Stimulated activated CD8-positive, alpha-beta memory T cell treated with anti-CD3 and anti-CD28 coated beads, Interleukin-15, amount 100 ng/mL, for 48 hours (primary cell): ENCODE measurements around the gene ARHGAP9.
A peak's percentile ranks its signal among the peaks of the same experiment; 100 is the strongest.
"Not testable (repeated sequence)": the region's sequence is repeated elsewhere in the genome, so short reads cannot be mapped to it uniquely, and the experiment has no call there.

Source experiments
- DNase-seq, 2 donors: peaks; one replicate each; pipeline ENCODE4 v3.0.0-alpha.2; 2020; ENCODE audit warnings: low read depth in 2 of 2

ARHGAP9 gene

DNA sequence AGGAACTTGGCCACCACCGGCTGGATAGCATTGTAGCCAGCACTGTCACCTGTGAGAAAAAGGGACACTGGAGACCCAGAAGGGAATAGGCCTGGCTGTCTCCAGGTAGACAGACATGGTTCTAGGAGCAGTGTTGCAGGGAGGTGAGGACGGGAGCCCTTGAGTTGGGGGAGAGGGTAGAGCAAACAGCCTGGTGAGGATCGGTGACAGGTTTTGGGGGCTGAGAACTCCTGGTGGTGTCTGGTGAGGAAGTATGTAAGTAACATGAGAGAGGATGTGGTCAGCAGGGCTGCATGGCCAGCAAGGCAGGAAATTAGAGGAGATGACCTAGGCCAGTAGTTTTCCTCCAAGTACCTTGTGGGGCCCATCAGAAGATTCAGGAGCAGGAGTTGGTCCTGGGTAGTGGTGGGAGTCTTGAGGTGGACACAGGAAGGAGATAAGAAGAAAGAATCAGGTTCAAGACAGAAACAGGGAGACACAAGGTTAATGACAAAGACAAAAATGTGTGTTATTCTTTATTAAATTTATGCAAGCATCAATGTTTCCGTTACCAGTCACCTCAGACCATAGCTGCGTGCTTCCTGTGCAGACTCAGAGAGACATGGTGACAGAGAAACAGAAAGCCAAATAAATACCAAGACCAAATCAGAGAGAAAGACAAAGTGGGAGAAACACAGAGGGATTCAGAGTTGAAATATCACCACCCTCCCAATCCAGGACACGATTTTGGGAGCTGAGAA is at the start of gene ARHGAP9:
Gene ARHGAP9 (minus strand): TSS at position 491 of the 740 bp plus-strand sequence. CDS start 460 bp downstream, at position 31.
- DNase-seq = no peak

DNA sequence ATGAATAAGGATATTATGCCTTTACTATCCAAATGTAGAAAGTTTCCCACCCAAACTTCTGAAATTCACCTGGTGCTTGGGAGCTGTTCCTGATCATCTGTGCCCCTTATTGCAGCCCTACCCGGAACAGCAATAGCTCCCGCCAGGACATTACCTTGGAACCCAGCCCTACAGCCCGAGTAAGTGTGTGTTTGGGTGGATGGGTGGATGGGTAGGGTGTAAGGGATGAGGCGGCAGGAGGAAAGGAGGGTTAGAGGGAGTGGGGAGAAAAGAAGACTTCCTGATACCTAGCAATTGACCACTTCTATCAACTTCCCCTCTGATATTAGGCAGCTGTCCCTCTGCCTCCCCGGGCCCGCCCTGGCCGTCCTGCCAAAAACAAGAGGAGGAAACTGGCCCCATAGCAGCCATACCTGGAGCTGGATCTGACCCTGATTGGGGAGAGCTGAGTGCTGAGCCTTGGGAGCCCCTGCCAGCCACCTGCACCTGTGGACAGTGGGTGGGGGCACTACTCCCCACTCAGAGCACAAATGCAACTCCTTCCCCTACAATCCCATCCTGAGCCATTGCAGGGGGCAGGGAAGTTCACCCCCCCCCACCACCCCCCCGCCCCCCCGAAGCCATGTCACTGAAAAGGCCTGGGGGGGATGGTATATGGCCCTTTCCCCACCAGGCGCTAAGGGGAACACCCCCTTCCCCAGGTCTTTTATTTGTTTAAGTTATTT is 49.3 kb upstream of the ARHGAP9 start:
- no peak for DNase-seq

DNA sequence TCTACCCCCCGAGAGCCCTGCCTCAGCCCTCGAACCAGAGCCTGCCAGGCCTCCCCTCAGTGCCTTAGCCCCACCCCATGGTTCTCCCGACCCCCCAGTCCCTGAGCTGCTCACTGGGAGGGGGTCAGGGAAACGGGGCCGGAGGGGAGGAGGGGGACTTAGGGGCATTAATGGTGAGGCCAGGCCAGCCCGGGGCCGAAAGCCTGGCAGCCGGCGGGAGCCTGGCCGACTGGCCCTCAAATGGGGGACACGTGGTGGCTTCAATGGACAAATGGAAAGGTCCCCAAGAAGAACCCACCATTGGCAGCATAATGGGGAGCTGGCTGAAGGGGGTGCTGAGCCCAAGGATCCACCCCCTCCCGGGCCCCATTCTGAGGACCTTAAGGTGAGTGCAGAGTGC is 48.5 kb upstream of the ARHGAP9 start:
- no peak for DNase-seq

DNA sequence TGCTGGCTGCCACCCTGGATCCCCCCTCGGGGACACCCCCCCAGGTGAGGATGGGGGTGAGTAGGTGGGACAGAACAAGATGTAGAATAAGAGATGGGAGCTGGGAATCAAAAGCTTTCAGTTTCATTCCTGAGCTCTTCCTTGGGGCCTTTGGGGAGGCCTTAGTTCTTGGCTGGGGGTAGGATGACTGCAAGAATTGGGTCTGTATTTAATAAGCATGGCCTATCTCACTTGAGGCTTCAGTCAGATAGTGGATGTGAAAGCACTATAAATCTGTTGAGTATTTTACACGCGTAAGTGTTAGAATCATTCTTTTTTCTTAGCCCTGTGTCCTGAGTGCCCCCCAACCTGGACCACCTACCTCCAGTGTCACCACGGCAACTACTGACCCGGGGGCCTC is 47.5 kb upstream of the ARHGAP9 start:
- DNase-seq = no peak

DNA sequence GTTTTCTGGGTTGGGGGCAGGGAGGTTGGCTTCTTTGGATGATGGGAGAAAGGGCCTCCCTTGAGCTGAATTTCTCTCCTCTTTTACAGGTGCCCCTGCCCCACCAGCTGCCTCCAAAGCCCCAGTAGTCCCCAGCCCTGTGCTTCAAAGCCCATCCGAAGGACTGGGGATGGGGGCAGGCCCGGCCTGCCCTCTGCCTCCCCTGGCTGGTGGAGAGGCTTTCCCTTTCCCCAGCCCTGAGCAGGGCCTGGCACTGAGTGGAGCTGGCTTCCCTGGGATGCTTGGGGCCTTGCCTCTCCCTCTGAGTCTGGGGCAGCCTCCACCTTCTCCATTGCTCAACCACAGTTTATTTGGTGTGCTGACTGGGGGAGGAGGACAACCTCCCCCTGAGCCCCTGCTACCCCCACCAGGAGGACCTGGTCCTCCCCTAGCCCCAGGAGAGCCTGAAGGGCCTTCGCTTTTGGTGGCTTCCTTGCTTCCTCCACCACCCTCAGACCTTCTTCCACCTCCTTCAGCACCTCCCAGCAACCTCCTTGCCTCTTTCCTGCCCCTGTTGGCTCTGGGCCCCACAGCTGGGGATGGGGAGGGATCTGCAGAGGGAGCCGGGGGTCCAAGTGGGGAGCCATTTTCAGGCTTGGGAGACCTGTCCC is 46.9 kb upstream of the ARHGAP9 start:
- no peak for DNase-seq

DNA sequence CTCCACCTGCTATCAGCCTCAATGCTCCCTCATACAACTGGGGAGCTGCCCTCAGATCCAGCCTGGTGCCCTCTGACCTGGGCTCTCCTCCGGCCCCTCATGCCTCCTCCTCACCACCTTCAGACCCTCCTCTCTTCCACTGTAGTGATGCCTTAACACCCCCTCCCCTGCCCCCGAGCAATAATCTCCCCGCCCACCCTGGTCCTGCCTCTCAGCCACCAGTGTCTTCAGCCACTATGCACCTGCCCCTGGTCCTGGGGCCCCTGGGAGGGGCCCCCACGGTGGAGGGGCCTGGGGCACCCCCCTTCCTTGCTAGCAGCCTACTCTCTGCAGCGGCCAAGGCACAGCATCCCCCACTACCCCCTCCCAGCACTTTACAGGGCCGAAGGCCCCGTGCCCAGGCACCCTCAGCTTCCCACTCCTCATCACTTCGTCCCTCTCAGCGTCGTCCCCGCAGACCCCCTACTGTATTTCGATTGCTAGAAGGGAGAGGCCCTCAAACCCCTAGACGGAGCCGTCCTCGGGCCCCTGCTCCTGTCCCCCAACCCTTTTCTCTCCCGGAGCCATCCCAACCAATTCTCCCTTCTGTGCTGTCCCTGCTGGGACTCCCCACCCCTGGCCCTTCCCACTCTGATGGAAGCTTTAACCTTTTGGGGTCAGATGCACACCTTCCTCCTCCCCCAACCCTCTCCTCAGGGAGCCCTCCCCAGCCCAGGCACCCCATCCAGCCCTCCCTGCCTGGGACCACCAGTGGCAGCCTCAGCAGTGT is 46.1 kb upstream of the ARHGAP9 start:
- no peak for DNase-seq

DNA sequence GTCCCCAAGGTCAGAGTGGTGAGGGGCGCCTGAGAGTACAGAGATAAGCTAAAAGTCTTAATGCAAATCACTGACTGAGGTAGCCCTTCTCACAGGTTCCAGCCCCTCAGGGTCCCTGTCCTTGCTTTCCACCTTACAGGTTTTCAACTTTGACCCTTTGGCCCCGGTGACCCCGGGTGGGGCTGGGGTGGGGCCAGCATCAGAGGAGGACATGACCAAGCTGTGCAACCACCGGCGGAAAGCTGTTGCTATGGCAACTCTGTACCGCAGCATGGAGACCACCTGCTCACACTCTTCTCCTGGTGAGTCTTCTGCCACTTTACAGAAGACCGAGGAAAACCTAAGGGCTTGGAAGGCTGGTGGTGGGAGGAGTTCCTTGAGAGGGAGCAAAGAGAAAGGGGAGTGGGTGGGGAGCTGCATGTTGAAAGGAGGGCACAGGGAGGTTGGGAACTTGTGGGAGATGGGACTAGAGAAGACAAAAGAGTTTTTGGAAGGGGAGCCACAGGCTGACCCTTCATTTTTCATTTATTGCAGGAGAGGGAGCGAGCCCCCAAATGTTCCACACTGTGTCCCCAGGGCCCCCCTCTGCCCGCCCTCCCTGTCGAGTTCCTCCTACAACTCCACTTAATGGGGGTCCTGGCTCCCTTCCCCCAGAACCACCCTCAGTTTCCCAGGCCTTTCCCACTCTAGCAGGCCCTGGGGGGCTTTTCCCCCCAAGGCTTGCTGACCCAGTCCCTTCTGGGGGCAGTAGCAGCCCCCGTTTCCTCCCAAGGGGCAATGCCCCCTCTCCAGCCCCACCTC is 45.3 kb upstream of the ARHGAP9 start:
- no peak for DNase-seq

DNA sequence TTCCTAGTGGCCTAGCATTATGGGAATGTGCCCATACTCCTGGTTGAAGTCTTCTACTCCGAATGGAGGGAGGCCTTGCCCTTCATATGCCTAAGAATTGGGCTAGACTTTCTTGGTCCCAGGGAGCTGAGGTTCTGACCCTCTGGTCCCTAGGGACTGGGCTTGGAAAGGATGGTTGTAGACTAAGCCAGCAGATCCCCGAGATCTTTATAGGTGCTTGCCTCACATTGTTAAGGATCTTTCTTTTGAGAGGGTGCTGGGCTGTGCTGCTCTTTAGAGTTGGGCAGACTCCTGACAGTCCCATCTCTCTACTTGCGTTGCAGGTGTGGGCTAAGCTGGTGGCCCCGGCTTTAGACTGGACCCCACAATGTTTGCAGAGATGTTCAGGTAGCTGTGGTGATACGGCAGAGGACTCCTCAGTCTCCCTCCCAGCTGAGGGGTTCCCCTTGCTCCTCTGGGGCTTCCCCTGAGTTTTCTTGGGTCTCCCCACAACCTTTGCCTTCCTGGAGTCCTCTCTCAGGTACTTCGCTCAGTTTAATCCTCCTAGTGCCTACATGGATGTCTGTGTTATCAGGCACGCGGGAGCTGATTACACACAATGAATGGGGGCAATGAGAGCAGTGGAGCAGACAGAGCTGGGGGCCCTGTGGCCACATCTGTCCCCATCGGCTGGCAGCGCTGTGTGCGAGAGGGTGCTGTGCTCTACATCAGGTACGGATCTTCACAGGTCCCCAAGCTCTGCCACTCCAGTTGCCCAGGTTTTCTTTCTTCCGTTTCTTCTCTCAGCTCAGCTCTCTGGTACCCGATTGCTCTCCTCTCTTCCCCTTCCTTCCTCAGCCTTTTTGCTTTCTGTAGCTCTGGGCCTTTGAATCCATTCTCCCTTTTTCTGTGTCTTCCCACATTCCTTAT is 44.3 kb upstream of the ARHGAP9 start:
- no peak for DNase-seq

DNA sequence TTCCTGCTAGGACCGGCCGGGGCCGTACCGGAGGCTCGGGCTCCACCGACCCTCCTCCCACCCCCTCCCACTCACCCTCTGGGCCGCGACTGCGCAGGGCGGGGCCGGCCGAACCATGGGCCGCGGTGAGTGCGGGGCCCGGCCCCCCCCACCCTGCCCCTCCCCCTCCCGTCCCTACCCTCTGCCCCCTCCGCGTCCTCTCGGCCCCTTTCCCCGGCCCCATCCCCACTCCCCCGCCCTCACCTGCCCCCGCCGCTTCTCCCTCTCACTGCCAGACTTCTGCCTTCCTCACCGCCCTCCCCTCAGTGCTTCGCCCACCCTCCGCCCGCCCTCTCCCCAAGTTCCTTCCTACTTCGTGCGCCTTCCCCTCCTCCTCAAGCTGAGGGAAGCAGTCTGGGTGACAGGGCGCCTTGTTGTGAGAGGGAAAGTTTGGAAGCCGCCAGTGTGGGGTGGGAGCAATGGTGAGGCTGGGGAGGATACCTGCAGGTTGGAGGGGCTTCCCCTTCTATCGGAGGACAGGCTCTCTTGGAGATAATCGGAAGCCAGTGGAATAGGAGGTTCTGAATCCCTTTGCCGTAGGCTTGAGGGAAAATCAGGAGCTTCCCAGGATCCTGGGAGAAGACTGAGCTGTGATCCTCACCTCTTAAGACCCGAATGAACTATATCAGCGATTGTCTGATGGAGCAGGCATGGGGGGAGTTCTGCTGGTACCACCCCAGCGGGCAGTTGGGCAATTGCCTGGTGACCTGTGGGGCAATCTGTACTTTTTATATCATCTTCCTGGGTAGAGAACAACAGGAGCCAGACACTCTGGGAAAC is 43.4 kb upstream of the ARHGAP9 start:
- DNase-seq = no peak

DNA sequence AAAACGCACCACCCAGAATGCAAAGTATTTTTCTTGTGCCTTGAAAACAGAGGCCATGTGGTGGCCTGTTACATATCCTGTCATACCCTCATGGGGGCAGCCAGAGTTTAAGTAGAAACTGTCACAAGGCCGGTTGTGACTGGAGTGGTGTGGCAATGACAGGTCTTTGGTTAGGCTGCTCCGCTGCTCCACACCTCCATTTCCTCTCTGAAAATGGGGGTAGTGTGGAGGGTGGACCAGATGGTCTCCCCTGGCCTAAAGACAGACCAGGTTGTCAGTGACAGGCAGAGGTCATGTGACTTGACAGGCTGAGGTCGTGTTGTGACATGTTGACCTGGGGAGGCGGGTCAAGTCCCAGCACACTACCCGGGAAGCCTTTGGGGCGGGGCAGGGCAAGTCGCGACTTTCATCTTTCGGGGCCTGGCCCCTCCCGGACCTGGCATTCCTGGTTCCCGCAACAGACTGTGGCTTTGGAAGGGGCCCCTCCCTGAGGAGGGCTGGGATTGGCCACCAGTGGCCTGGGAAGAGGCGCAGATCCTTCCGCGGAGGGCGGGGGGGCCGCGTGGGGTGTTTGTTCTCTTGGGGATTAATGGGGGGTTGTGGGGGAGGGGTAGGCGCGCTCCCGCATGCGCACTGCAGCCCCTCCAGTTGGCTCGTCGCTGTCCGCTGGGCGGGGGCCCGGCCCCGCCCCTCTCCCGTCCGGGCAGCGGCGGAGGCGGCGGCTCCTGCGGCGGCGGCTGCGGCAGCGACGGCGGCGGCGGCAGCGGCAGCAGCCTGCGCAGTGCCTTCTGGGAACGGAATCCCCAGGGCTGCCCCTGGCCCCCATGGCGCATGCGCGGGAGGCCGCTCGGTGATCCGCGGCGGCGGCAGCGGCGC is 42.6 kb upstream of the ARHGAP9 start, which contains the start of gene MBD6:
Gene MBD6 (plus strand): TSS at position 814 of the 876 bp plus-strand sequence. CDS start 1,480 bp downstream, outside the sequence.
- DNase-seq = peak; percentile 87 to 88

DNA sequence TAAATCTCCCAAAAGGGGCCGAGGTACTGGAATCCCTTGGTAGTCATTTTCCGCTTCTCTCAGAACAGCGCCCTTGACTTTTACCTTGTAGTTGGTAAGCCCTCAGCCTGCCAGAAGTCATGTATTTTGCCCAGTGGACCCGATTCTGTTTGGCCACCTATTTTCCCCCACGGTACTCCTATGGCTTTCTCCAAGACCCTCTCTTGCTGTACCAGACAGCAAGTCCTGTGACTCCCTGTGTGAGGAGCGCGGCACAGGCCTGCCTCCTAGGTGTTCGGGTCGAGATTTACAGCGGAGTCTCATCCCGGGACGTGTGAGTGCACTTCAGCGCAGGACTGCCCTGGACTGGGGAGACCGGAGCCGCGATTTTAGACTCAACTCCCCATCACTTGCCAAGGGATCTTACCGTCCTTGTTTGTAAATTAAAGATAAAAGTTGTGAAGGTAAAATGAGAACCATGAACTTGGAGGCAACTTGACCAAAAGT is 41.9 kb upstream of the ARHGAP9 start:
- DNase-seq = no peak

DNA sequence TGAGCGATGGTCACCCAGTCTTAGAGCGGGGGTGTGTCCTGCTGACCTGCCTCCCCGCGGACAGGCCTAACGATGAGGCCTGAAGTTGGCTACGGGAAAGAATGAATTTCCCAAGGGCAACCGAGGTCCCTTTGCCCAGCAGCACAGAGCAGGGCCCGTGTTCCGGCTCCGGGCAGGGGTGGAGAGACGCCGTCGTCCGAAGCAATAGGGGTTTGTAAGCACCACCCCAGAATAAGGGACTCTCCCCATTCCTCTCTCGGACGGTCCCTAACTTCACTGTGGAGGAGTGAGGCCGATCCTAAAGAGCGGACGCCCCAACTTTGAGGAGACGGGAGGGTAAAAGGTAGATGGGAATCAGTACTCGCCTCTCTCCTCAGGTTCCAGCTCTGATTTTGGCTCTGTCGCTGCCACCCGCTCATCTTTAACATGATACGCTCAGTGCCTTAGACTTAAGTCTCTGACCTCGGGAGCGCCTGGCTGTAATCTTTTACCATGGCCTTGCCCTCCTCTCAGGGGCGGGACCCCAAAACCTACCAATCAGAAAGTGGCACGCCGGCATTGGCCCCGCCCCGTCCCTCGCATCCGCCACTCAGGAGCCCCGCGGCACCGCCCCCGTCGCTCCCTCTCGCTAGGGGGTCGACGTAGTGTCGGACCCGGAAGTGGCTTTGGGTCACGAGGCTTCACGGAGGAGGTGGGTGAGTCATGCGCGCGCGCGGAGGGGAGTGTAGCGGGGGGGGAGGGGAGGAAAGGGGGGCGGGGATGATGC is 40.6 kb upstream of the ARHGAP9 start, which contains the start of gene DDIT3:
Gene DDIT3 (minus strand): TSS at position 462 of the 766 bp plus-strand sequence. CDS start 3,108 bp downstream, outside the sequence.
- DNase-seq = peak; percentile 100

DNA sequence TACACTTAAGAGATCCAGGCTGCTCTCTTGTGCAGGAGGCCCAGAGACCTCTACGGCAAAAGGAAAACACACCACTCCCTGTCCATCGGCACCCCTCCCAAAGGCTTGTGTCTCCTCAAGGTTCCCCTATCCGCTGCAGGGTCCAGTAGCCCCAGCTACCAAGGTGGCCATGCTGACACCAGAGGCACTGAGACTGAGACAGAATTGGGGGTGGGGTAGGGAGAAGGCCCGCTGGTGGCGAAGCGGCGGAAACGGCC is 40.1 kb upstream of the ARHGAP9 start:
- DNase-seq = no peak

DNA sequence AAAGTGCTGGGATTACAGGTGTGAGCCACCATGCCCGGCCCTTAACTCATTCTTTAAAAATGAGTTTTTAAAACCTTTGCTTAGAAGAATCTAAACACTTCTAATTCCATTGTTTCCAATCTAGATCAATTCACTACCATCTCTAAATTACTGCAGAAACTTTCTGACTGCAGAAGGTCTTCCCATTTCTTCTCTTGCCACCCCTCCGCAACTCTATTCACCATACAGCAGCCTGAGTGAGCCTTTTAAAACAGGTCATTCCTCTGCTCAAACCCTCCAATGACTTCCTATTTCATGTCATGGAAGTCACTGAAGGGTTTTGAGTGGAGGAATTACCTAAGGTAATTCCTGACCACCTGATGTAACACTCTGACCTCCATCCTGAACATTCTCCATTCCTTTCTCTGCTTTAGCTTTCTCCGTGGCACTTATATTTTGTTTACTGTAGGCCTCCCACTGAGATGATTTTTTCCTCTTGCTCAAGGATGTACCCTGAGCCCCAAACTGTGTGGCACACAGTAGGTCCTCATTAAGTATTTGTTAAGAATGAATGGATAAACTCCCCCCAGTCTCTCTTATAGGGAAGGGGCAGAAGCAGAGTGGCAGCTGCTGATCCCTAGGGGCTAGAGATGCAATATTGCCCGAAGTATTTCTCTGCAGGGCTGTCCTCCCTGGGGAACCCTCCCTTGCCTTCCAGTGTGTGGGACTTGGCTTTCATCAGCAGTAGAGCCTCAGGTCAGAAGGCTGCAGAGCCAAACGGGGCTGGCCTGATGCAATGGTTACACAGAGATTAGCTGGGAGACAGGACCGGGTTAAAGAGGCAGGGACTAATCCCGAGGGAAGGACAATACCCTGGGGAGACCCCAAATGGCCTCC is 39.5 kb upstream of the ARHGAP9 start:
- DNase-seq = no peak

DNA sequence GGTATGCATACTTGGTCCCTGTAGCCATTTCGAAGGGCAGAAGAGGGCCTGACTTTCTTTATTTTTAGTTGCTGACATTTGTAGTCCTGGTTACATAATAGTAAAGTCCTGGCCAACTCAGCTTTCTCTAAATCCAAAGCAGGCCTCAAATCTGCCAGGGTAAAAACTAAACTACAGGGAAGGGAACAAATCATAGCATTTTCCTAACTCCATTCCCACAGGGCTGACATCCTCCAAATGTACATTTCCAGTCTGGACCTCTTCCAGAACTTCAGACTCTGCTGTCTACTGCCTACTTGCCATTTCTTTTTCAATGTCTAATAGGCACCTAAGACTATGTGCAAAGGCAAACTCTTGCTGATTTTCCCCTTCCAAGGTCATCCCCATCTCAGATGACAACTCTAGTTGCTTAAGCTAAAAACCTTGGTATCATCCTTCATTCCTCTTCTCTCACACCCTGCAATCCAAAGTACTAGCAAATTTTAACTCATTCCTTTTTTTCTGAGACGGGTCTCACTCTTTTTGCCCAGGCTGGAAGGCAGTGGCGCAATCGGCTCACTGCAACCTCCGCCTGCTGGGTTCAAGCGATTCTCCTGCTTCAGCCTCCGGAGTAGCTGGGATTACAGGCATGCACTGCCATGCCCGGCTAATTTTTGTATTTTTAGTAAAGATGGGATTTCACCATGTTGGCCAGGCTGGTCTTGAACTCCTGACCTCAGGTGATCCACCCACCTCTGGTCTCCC is 38.7 kb upstream of the ARHGAP9 start:
- no peak for DNase-seq

DNA sequence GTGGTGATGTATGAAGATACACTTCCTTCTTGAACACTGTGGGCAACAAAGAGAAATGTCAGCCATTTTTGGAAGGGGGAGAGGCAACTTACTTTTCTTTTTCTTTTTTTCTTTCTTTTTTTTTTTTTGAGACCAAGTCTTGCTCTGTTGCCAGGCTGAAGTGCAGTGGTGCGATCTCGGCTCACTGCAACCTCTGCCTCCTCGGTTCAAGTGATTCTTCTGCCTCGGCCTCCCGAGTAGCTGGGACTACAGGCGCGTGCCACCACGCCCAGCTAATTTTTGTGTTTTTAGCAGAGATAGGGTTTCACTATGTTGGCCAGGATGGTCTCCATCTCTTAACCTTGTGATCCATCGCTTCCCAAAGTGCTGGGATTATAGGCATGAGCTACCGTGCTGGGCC is 38.1 kb upstream of the ARHGAP9 start:
- DNase-seq = not testable (repeated sequence)
